HPDE6-E6E7 (cell line): ENCODE measurements around the gene CENPP.

Experiments used
- DNase-seq: peaks from one replicate; pipeline ENCODE4 v3.0.0; 2011; ENCODE audit warnings: missing footprints; ENCODE audit errors: extremely low spot score

CENPP gene

DNA sequence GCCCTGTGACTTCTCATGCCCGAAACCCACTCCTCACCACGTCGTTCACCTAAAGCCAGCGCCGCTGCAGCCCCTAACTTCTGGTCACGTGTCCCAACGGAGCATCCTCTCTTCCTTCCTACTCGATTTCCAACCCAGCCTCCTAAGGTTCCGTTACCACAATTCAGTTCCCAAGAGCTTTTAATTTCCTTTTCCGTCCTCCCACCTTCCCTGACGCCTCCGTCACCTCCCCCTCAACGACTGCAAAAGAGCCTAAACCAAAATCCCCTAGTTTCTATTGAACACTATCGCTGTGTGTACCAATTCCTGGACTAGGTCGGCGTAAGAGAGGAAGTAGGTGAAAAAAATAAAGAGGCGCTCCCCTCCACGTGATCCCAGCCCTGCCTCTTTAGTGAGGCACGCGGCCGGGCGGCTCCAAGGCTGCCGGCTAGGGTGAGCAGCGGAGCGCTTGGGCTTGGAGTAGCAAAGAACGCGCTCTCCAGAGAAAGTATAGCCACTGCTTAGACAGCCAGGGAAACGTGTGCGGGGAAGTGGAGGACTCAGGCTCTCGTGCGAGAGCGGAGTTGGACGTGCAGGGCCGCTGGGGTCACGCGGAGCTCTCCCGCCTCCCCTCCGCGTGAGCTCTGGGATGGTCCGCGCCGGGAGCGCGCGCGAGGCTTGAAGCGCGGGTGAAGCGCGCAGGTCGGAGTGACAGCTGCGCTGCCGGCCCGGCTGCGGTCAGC is at the start of gene CENPP, which contains the start of gene NOL8:
Gene CENPP (plus strand): TSS at position 685 of the 722 bp plus-strand sequence.
Gene NOL8 (minus strand): TSS at position 82 of the 722 bp plus-strand sequence. CDS start 1,189 bp downstream, outside the sequence.
- DNase-seq = peak; percentile 90

DNA sequence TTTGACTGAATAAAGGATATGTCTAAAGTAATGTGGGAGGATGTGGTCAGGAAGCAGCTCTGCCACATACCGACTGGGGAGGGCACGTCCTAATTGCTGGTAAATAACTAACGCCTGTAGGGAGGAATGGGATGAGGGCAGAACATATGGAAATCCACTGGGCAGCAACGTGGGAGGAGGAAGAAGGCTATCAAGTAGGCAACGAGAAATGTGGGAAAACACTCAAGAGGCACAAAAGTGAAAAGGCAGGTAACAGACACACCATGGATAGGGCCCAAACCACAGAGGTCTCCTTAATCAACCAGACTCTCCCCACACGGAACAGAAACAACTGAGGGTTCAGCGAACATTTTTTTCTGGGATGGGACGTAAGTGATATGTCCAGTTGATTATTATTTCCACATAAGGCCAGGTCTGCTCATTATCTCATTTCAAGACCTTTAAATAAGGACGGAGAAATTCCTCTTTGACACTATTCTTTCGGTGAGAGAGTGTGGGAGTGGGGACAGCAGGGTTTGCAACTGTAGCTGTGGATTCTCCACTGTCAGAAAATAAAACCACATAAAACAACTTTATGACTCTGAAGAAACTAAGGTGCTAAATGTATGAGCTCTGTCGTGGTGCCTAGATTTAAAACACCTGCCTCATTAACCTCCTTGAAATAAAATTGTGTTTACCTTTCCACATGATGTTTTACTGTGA is 49.3 kb upstream of the CENPP start:
- no peak for DNase-seq

GRCh38 chr9:92278110-92278509 is 47.6 kb upstream of the CENPP start:
- no peak for DNase-seq

DNA sequence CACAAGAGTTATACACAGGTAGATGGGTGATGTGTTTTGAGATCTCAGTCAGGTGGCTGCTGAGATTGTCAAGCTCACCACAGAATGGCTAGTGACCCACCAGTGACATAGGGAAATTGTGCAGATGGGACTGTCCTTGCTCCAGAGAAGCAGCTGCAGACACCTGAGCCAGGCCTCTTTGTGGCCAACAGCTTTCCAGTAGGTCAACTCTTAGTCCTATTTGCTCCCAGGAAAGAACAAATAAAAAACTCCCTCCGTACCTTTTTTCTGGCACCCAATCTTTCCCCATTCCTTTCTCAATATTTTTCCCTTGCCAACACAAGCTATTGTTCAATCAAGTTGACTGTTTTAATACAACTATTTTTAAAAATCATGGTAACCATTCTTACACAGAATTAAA is 46.5 kb upstream of the CENPP start:
- no peak for DNase-seq

DNA sequence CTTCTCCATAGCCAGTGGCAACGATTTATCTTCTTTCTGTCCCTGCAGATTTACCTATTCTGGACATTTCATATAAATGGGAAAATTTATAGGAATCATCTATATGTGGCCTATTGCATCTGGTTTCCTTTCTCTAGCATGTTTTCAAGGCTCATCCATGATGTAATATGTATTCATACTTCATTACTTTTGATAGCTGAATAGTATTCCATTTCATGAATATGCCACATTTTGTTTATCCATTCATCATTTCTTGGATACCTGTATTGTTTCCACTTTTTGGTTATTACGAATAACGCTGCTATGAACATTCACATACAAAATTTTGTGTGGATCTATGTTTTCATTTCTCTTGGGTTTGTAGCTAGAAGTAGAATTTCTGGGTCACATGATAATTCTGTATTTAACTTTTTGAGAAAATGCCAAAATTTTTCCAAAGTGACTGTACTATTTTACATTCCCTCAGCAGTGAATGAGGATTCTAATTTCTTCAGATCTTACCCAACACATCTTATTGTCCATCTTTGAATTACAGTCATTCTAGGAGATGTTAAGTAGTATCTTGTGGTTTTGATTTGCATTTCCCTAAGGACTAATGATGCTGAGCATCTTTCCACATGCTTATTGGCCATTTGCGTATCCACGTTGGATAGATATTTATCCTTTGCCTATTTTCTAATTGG is 35.9 kb upstream of the CENPP start:
- no peak for DNase-seq

GRCh38 chr9:92290785-92291429 is 34.8 kb upstream of the CENPP start:
- DNase-seq = no peak

DNA sequence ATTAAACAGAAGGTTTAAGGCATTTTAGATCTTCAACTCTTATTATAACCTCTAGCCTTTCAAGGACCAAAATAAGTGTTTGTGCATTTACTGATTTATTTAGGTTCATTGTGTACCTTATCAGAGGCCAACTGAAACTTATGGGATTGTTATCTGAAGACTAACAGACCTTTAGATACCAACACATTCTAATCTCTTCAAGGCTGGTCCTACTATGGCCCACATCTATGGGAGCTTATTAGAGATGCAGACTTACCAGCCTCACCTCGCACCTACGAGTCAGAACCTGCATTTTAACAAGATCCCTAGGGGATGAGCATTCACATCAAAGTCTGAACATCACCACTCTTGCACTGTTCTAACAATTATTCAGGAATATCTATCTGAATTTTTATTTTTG is 34.2 kb upstream of the CENPP start:
- no peak for DNase-seq

GRCh38 chr9:92292338-92293074 is 33.2 kb upstream of the CENPP start:
- no peak for DNase-seq

DNA sequence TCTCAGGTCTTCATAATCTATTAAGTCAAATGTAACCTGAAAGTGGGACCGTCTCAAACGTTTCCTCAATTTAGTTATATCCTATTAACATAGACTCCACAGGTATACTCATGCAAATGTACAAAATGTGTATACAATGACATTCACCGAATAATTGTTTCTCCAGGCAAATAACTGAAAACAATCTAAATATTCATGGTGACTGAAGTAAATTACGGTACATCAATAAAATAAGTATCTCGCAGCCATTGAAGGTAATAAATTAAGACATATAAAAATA is 32.7 kb upstream of the CENPP start:
- DNase-seq = no peak

DNA sequence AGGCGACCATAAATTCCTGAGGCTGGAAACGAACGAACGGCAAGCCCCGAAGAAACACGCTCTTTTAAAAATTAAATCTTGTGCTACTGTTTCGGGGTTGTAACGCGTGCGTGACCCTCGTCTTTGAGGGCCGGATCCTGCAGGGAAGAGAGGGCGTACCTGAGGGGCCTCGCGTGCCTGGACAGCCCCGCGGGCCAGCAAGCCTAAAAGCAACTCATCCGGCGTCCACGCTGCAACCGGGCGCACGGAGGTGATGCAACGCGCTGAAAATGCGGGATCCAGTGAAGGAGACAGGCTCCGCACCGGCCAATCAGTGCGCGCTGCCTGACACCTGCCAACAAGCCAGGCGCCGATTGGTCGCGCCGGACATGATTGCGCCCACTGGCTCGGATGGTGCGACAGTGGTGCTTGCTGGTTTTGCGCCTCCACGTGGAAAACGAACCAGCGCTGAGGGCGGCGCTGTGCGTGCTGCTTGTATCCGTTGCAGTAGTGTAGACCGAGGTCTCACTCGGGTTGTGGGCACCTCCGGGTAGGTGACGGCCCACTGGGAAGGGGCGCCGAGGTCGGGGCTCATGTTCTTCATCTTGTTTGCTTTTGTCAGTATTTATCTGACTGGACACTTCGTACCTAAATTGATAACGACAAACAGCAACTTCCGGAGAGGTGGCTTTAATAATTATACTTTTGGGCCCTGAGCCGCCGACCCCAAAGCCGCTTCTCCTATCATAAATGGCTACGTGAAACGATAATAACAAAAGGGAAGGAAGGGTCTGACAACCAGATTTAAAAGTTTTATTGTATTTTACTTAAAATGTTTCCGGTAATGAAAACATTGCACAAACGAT is 32.1 kb upstream of the CENPP start, which contains the start of gene IARS1:
Gene IARS1 (minus strand): TSS at position 246 of the 845 bp plus-strand sequence. CDS start 4,278 bp downstream, outside the sequence.
- peak; percentile 96 for DNase-seq

GRCh38 chr9:92294297-92294676 is 31.5 kb upstream of the CENPP start:
- no peak for DNase-seq

DNA sequence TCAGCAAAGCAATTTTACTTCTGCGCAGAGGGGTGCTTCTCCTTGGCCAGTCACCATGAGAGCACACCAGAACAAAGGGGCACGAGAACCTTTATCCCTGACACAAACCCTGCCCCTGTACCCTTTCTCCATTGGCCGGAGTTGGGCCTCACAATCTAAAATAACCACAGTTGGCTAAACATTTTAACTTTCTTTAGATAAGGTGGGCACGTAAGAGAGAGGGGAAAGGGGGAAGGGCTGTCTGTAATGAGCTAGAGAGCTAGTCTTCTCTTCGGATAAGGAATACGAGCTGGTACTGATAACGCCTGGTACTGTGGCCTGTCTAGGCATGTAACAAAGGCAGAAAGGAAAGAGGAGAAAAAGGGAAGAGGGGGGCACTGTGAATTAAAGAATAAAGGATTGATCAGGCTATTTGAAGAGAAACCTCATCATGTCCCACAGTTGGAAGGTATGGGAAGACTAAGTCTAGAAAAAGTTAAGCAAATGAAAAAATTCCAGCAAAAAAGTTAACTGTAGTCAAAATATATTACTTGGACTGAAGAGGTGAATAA is 30.4 kb upstream of the CENPP start:
- DNase-seq = no peak

- peak; percentile 48 for DNase-seq
Measured at GRCh38 chr9:92295827-92296258, 29.9 kb upstream of the CENPP start.

DNA sequence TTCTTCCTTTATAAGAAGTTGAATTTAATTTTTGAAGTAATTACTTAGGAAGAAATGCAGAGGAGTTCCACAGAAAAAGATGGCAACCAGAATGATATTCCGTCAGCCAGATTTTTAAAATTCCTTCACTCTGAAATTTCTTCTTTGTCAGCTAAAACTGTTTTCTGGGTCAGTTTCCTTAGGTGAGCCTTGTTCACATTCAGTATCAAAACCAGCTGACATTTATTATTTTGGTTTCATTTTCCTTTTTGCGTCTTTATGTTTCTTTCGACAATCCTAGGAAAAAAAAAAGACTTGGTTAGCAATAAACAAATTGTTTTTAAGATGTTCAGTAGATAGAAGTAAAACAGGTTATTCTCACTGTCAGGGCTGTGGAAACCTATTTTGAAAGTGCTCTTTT is 28.1 kb upstream of the CENPP start:
- no peak for DNase-seq

- DNase-seq = no peak
Measured at GRCh38 chr9:92298036-92298435, 27.7 kb upstream of the CENPP start.

DNA sequence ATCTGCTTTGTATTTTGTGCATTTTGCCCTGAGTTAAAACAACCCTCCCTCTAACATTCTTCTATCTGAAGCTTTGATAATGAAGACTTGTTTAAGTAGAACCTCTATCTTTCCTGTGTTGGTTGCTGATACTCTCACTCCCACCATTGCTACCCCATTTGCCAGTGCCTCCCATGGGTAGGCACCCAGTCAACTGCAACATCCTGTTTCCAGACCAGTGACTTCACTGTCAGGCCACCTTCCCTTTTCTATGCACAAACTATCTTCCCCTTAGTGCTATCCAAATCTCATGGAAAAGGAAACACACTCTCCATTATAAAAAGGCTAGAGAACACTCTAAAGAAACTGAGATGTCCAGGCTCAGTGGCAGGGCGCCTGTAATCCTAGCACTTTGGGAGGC is 26.6 kb upstream of the CENPP start:
- DNase-seq = no peak

- DNase-seq = no peak
Measured at GRCh38 chr9:92300936-92301335, 24.8 kb upstream of the CENPP start.

GRCh38 chr9:92308893-92309292 is 16.9 kb upstream of the CENPP start:
- DNase-seq = no peak

DNA sequence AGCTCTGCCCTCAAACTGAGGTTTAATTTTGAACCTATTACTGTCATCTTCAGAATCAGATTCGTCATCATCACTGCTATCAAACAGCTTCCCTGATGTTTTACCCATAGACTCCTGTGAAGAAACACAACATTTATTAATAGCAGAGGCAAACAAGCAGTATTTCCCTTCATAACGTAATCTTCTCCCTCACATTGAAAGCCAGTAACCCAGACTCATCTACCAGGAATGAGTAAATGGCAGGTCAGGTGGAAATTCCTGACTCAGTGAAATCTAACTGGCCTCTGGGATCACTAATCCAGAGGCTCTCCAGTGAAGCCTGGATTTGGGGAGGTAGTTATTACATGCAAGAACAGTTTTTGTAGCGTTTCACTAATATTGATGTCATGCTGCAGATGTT is 15.2 kb upstream of the CENPP start:
- DNase-seq = no peak

DNA sequence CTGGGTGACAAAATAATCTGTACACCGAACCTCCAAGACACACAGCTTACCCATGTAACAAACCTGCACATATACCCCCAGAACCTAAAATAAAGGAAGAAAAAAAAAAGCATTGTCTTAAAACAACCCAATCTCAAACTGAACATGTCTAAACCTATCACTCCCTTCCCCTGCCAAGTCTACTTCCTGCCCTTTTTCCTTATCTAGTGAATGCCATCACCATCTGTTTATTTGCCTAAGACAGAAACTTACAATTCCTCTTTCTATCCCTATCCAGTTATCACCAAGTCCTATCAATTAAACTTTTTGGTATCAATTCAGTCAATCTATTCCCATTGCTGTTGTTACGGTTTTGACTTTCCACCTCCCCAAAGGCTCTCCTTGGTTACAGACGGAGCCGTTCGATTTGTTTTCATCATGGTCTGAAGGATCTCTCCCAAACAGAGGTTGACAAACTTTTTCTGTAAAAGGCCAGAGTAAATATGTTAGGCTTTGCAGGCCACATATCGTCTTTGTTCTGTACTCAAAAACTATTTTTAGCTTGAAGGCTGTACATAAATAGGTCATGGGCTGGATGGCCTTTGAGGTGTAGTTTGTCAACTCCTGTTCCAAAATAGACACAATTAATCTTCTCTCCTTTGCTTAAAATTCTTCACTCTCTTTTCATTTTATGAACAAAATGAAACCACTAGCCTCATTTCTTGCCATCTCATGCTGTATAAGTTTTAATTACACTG is 12.7 kb upstream of the CENPP start:
- peak; percentile 20 for DNase-seq
